Activated naive CD4-positive, alpha-beta T cell treated with anti-CD3 and anti-CD28 coated beads, Interleukin-2, amount 10 ng/mL, durations not matched to agents 7 days and 5 days (primary cell): ENCODE measurements around the gene TTC9C.
A peak's percentile ranks its signal among the peaks of the same experiment; 100 is the strongest.
"Not testable (repeated sequence)": the region's sequence is repeated elsewhere in the genome, so short reads cannot be mapped to it uniquely, and the experiment has no call there.

Experiments used
- CTCF ChIA-PET: fragments of 350-600 bp; sonication (Branson Sonifier 250); formaldehyde crosslinking; loops from one replicate; lab custom pipeline; 2021; ENCODE audit warnings: antibody characterized with exemption; lab: Charles Lee
- DNase-seq: peaks from one replicate; pipeline ENCODE4 v3.0.0-alpha.2; 2020
- H3K27ac Mint-ChIP-seq: one replicate; pipeline ENCODE4 v1.8.0; 2021; ENCODE audit warnings: mild to moderate bottlenecking, moderate library complexity, mixed read lengths
- H3K27me3 Mint-ChIP-seq: one replicate; pipeline ENCODE4 v1.8.0; 2021; ENCODE audit warnings: mild to moderate bottlenecking, mixed read lengths
- H3K36me3 Mint-ChIP-seq: one replicate; pipeline ENCODE4 v1.8.0; 2021; ENCODE audit warnings: mixed read lengths
- H3K4me1 Mint-ChIP-seq: one replicate; pipeline ENCODE4 v1.8.0; 2021; ENCODE audit warnings: mixed read lengths
- H3K4me3 Mint-ChIP-seq: one replicate; pipeline ENCODE4 v1.8.0; 2021; ENCODE audit warnings: mild to moderate bottlenecking, moderate library complexity, mixed read lengths
- H3K9me3 Mint-ChIP-seq: one replicate; pipeline ENCODE4 v1.8.0; 2021; ENCODE audit warnings: mixed read lengths

TTC9C gene

DNA sequence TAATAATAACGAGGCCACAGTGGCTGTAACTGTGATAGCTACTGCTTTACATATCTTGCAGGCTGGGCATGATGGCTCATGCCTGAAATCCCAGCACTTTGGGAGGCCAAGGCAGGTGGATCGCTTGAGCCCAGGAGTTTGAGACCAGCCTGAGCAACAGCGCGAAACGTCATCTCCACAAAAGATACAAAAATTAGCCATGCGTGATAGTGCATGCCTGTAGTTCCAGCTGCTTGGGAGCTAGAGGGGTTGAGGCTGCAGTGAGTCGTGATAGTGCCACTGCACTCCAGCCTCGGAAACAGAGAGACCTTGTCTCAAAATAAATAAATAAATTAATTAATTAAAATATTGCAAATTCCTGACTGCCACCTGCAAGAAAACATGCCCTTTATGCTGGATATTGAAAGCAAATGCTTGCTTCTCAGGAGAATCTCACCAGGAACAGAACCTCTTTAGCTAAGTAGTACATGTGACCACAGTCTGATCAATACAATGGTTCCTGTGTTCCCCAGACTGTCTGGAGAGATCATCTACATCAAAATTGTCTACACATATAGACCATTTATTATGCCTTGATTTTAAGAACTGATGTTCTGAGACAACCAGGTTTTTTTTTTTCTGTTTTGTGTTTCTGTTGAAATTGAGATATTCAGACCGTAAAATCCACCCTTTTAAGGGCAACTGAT, 19.3 kb downstream of the TTC9C start:
- DNase-seq = no peak
- H3K4me3 Mint-ChIP-seq = no peak overlapping the region
- no peak overlapping the region for H3K27ac Mint-ChIP-seq
- peaks cover 10% of the 10 kb centered on the region for H3K36me3 Mint-ChIP-seq
- peaks cover 21% of the 10 kb centered on the region for H3K4me1 Mint-ChIP-seq
- no peaks in the 10 kb centered on the region for H3K27me3 Mint-ChIP-seq
- CTCF ChIA-PET = interaction anchor here (0.5 to 0.6 kb wide), 2 partner anchors 12 to 1452 kb away, joined by 3 read pairs; no protein-coding TSS in a partner anchor
- no peaks in the 10 kb centered on the region for H3K9me3 Mint-ChIP-seq

DNA sequence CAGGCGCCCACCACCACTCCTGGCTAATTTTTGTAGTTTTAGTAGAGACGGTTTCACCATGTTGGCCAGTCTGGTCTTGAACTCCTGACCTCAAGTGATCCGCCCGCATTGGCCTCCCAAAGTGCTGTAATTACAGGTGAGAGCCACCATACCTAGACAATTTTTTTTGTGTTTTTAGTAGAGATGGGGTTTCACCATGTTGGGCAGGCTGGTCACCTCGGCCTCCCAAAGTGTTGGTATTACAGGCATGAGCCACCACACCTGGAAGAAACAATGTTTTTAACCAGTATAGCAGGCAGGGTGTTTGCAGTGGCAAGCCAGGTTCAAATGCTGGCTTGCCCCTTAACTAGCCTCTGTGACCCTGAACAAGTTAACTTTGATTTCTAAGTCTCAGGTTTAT, 21.6 kb downstream of the TTC9C start:
- H3K27ac Mint-ChIP-seq, DNase-seq, CTCF ChIA-PET, H3K4me3 Mint-ChIP-seq, H3K27me3 Mint-ChIP-seq, H3K9me3 Mint-ChIP-seq: not testable (repeated sequence)
- Mint-ChIP-seq H3K4me1 (peaks cover 35% of the 10 kb centered on the region), H3K36me3 (peaks cover 12% of the 10 kb centered on the region)

DNA sequence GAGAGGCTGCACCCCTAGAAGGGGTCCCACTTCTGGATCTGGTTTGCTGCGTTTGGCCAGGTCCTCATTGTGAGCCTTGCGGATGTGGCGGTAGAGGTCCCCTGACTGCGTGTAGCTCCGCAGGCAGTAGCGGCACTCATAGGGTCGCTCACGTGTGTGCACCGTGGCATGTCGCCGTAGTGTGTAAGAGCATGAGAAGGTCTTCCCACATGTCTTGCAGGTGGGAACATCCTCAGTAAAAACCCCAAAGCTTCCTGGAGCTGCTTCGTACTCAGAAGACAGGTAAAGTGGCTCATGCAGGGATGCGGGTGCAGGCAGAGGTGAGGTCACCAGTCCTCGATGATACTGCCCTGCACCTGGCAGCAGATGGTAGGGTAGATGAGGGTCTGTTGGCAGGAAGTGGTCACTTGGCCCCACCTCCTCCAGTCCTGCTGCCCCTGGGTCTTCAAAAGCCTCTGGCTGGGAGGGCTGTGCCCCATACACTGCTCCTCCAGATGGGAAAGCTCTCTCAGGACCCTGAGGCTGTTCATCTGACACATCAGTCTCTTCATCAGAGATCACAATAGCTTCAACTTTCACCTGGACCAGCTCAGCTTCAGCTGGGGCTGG, 24.0 kb downstream of the TTC9C start:
- CTCF ChIA-PET = interaction anchor here (0.6 kb wide), 1 partner anchor 167 kb away, joined by 3 read pairs; no protein-coding TSS in a partner anchor
- no peak for DNase-seq
- no peaks in the 10 kb centered on the region for H3K9me3 Mint-ChIP-seq
- H3K4me1 Mint-ChIP-seq = peaks cover 38% of the 10 kb centered on the region
- H3K36me3 Mint-ChIP-seq = peaks cover 12% of the 10 kb centered on the region
- H3K4me3 Mint-ChIP-seq = peak overlapping the region; percentile 87
- peaks cover 2% of the 10 kb centered on the region for H3K27me3 Mint-ChIP-seq
- H3K27ac Mint-ChIP-seq = peak overlapping the region; percentile 63

DNA sequence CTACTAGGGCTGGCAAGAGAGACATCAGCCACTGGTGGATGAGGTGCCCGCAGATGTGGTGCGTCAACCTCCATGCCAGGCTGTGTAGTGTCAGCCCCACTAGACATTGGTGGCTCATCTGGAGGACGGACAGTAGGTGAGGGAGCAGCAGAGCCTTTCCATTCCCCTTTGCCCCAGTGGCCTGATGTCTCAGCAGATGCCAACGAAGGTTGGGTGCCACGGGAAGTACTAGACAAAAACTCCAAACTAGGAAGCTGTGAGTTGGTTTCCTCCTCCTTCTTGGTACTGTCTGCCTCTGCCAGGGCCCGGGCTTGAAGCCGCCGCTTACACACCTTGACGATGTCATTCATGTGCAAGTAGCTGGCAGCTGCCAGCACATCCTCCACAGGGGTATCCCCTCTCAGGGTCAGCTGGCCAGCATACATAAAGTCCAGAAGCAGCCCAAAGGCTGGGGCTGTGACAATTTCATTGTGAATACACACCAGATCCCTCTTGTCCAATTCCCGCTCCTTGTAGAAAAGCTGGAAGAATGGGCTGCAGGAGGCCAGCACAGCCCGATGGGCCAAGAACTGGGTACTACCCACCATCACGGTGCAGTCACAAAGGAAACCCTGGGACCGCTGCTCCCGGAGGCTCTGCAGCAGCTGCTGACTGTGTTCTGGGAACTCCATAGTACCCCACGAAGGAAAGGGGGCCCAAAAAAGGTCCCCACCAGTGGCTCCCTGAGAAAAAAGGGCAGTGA, 24.9 kb downstream of the TTC9C start:
- peak overlapping the region; percentile 94 for H3K27ac Mint-ChIP-seq
- peaks cover 38% of the 10 kb centered on the region for H3K4me1 Mint-ChIP-seq
- CTCF ChIA-PET = interaction anchor here (0.9 to 2.5 kb wide), 6 partner anchors 9 to 211 kb away, joined by 3 to 11 read pairs (median 4); partner anchors contain the start of gene POLR2G
- H3K9me3 Mint-ChIP-seq = no peaks in the 10 kb centered on the region
- H3K36me3 Mint-ChIP-seq = peaks cover 12% of the 10 kb centered on the region
- H3K4me3 Mint-ChIP-seq = peak overlapping the region; percentile 87
- H3K27me3 Mint-ChIP-seq = peaks cover 4% of the 10 kb centered on the region
- no peak for DNase-seq

DNA sequence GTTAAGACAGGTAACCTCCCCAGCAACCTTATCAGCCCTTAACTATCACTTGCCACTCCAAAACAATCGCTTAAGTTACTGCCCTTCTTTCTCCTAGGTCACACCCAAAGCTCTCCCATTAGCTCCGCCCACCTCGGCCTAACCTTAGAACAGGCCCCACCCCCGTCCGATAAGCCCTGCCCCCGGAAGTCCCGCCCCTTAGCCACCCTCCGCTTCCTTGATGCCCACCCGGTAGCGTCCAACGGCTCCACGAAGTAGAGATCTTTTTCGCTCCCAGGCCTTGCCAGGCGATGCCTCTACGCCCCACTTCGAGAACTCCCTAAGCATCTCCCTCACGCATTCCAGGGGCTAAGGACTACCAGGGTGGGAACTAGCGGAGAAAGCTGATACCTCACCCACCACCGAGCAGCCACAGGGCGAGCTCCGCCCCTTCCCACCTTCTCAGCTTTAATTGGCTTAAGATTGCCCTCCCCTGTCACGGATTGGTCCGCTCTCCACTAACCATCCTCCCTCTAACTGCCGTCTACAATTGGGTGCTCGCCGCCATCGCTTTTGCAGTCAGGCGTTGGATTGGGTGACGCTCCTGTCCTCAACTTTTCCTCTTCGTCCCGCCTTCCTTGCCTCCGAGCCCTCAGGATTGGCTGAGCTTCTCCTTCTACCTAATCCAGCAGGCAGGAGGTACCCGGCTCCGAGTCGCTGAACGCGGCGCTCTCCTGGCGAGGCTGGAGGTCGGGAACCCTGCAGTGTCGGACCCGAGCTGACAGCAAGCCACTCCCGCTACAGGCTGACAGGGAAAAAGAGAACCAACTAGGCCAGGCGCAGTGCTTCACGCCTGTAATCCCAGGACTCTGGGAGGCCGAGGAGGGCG, 25.7 kb downstream of the TTC9C start, which contains the start of gene ZBTB3:
Gene ZBTB3, minus strand, starts transcription at position 425 of the 868 bp plus-strand sequence. CDS start 496 bp downstream, outside the sequence.
- peaks cover 8% of the 10 kb centered on the region for H3K27me3 Mint-ChIP-seq
- peak; percentile 98 for DNase-seq
- peaks cover 35% of the 10 kb centered on the region for H3K4me1 Mint-ChIP-seq
- peak within 1 kb of the TSS; percentile 87 for H3K4me3 Mint-ChIP-seq
- H3K27ac Mint-ChIP-seq = peak within 1 kb of the TSS; percentile 94
- peaks cover 9% of the 10 kb centered on the region for H3K36me3 Mint-ChIP-seq
- H3K9me3 Mint-ChIP-seq = no peaks in the 10 kb centered on the region
- CTCF ChIA-PET = interaction anchor here (0.6 to 2.5 kb wide), 9 partner anchors 8 to 212 kb away, joined by 3 to 11 read pairs (median 4); partner anchors contain the start of gene POLR2G

DNA sequence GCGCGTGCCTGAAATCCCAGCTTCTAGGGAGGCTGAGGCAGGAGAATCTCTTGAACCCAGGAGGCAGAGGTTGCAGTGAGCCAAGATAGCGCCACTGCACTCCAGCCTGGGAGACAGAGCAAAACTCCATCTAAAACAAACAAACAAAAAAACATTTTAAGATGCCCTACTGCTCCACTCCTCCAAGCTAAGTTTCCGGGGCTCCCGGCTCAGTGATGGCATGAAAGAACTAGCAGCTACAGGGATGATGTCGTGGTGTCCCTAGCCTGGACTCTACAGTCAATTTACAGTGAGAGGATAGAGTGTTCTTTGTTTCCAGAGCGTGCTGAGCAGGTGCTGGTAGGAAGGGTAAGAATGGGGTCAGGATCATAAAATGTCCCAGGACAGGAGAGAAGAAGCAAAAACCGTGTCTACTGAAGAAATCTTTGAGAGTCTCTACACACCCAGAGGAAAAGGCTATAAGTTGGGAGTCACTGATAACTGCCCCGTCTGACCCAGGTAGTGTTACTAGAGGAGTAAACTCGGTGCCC, 26.9 kb downstream of the TTC9C start:
- Mint-ChIP-seq H3K4me1 (peaks cover 26% of the 10 kb centered on the region), H3K27ac (peak overlapping the region; percentile 71), H3K9me3 (no peaks in the 10 kb centered on the region), H3K4me3 (peak overlapping the region; percentile 47), H3K36me3 (peaks cover 6% of the 10 kb centered on the region), H3K27me3 (peaks cover 8% of the 10 kb centered on the region)
- CTCF ChIA-PET = interaction anchor here (1.5 to 2.5 kb wide), 2 partner anchors 31 to 213 kb away, joined by 3 to 11 read pairs; no protein-coding TSS in a partner anchor
- DNase-seq = no peak

DNA sequence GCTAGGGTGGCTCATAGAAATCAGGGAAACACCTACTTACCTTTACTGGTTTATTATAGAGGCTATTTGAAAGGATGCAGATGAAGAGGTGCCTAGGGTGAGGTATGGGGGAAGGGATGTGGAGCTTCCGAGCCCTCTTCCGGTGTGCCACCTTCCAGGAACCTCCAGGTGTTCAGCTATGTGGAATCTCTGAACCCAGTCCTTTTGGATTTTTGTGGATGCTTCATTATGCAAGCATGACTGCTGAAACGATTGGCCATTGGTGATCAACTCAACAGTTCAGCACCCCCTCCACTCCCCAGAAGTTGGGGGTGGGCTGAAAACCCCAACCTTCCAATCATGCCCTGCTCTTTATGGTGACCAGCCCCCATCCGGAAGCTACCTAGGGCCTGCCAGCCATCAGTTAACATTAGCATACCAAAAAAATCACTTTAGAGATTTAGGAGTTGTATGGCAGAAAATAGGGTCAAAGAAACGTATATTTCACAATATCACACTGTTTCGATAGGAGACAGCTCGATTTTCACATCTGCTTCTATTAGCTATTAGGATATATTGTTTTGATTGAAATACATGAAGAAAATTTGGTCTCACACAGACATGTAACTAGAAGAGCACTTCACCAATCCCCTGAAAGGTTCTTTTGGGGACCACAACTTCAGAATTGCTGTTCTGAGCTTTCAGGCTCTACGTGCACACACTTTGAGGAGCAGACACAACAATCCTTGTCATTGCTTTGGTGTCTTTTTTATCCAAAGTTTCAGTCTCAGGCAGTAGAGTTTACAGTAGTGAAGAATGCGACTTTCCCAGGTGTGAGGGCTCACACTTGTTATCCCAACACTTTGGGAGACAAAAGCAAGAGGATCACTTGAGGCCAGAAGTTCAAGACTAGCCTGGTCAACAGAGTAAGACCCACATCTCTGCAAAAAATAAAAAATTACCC, 29.8 kb downstream of the TTC9C start:
- CTCF ChIA-PET = interaction anchor here (2.5 kb wide), 1 partner anchor 11 kb away, joined by 19 read pairs; the partner anchor contains the start of gene TAF6L
- no peak overlapping the region for H3K4me3 Mint-ChIP-seq
- no peak overlapping the region for H3K27ac Mint-ChIP-seq
- peaks cover 10% of the 10 kb centered on the region for H3K36me3 Mint-ChIP-seq
- H3K9me3 Mint-ChIP-seq = no peaks in the 10 kb centered on the region
- H3K4me1 Mint-ChIP-seq = peaks cover 29% of the 10 kb centered on the region
- H3K27me3 Mint-ChIP-seq = peaks cover 8% of the 10 kb centered on the region
- no peak for DNase-seq

DNA sequence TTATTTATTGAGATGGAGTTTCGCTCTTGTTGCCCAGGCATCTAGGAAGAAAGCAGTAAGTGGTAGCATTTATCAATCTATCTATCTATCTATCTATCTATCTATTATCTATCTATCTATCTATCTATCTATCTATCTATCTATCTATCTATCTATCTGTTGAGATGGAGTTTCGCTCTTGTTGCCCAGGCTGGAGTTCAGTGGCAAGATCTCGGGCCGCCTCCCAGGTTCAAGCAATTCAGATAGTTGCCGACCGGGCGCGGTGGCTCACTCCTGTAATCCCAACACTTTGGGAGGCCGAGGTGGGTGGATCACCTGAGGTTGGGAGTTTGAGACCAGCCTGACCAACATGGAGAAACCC, 32.6 kb downstream of the TTC9C start:
- CTCF ChIA-PET = interaction anchor here (0.7 to 2.2 kb wide), 3 partner anchors 15 to 32 kb away, joined by 3 to 9 read pairs (median 3); partner anchors contain the start of genes TMEM179B and TTC9C
- H3K27ac Mint-ChIP-seq = peak overlapping the region; percentile 94

DNA sequence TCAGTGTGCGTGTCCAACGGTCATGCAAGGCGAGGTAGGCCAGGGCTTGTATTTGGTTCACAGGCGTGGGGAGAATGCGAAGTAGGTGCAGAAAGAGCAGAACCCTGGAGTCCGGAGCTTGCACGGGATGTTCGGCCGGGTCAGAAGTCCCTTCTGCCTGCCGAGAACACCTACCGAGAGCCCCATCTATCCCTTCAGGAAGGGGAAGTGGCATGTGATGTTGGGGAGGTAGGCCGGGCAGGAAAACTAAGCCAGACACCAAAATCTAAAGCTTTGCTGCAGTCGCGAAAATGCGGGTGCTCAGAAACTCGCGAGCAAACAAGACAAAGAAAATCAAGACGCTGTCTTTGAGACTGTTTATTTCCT, 42.5 kb downstream of the TTC9C start:
- Mint-ChIP-seq H3K9me3 (no peaks in the 10 kb centered on the region), H3K36me3 (peaks cover 18% of the 10 kb centered on the region), H3K27me3 (no peaks in the 10 kb centered on the region), H3K4me3 (peak overlapping the region; percentile 90), H3K4me1 (peaks cover 36% of the 10 kb centered on the region), H3K27ac (peak overlapping the region; percentile 94)
- CTCF ChIA-PET = interaction anchor here (0.6 to 10.4 kb wide), 5 partner anchors 9 to 106 kb away, joined by 3 to 65 read pairs (median 10); partner anchors contain the start of genes C11orf98, CSKMT, POLR2G and TMEM179B
- DNase-seq = peak; percentile 47

More for the DNA sequence above, 32.6 kb downstream of the TTC9C start:
- peaks cover 23% of the 10 kb centered on the region for H3K4me1 Mint-ChIP-seq
- peak overlapping the region; percentile 96 for H3K4me3 Mint-ChIP-seq
- DNase-seq = peak; percentile 33
- H3K9me3 Mint-ChIP-seq, H3K27me3 Mint-ChIP-seq: not testable (repeated sequence)
- peaks cover 16% of the 10 kb centered on the region for H3K36me3 Mint-ChIP-seq

DNA sequence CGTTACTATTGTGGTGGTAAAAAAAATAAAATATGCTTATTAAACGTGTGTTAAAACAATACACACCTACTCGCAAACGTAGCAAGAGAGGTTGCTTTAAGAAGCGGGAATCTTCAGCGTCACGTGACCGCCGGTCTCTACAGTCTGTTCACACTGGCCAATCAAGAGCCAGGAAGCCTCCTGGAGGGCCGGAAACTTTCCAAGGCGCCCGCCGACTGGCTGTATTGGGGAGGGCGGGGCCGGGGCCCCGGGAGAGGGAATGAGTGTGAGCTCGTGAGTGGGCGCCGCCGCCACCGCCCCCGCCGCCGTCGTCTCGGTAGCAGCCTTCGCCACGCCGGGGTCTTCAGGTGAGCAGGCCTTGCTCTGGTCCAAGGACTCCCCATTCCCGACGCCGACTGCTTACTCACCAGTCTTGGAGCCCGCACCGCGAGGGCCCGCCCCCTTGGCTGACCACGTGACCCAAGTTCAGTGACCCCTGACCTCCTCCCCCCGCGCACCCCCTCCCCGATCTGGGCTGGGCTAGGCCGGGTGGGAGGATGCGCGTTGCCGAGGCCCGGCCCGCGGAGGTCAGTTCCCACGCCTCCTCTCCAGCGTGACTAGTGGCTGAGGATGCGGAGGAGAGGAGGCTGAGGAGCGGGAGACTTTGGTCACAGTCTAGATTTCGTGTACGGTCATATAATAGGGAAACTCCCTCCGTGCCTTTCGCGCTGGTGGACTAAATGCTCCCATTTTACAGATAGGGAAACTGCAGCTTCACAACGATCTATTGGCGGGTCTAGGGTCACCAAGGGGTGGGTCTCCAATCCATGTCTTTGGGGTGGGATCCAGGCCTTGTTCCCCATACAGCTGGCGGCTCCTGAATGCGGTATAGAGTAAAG, 43.1 kb downstream of the TTC9C start, which contains the start of gene TAF6L:
Gene TAF6L, plus strand, starts transcription at position 253 of the 878 bp plus-strand sequence. CDS start 4,388 bp downstream, outside the sequence.
- CTCF ChIA-PET = interaction anchor here (0.6 to 10.4 kb wide), 5 partner anchors 9 to 107 kb away, joined by 3 to 65 read pairs (median 10); partner anchors contain the start of genes C11orf98, CSKMT, POLR2G and TMEM179B
- no peaks in the 10 kb centered on the region for H3K9me3 Mint-ChIP-seq
- peak within 1 kb of the TSS; percentile 94 for H3K27ac Mint-ChIP-seq
- no peaks in the 10 kb centered on the region for H3K27me3 Mint-ChIP-seq
- H3K36me3 Mint-ChIP-seq = peaks cover 19% of the 10 kb centered on the region
- peak within 1 kb of the TSS; percentile 90 for H3K4me3 Mint-ChIP-seq
- peak; percentile 97 for DNase-seq
- H3K4me1 Mint-ChIP-seq = peaks cover 36% of the 10 kb centered on the region

DNA sequence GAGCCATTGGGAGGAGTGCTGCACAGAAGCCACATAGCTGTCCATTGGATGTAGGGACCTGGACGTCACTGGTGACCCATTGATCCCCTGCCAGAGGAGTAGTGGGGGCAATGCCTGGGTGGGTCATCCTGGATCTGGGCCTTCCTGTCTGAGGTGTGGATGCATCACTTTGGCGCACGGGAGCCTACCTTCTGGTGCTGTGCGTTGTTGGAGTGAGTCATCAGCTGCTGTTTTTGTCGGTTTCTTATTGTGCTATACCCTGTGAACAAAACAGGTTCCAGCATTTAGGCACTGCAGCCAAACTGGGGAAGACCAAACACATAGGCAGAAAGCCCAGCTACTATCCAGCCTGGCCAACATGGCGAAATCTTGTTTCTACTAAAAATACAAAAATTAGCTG, 46.1 kb downstream of the TTC9C start:
- CTCF ChIA-PET = interaction anchor here (10.4 kb wide), 1 partner anchor 12 kb away, joined by 65 read pairs; the partner anchor contains the start of gene TMEM179B

More for the DNA sequence above, 46.1 kb downstream of the TTC9C start:
- Mint-ChIP-seq H3K27me3 (no peaks in the 10 kb centered on the region), H3K36me3 (peaks cover 25% of the 10 kb centered on the region), H3K27ac (no peak overlapping the region), H3K4me1 (peaks cover 39% of the 10 kb centered on the region), H3K9me3 (no peaks in the 10 kb centered on the region), H3K4me3 (no peak overlapping the region)
- no peak for DNase-seq
